Measurements from ENCODE around the gene CD300LD.

GRCh38 chr17:74625661-74626060 lies 33.6 kb upstream of the CD300LD start:
- TF ChIP-seq, protein P1, sequence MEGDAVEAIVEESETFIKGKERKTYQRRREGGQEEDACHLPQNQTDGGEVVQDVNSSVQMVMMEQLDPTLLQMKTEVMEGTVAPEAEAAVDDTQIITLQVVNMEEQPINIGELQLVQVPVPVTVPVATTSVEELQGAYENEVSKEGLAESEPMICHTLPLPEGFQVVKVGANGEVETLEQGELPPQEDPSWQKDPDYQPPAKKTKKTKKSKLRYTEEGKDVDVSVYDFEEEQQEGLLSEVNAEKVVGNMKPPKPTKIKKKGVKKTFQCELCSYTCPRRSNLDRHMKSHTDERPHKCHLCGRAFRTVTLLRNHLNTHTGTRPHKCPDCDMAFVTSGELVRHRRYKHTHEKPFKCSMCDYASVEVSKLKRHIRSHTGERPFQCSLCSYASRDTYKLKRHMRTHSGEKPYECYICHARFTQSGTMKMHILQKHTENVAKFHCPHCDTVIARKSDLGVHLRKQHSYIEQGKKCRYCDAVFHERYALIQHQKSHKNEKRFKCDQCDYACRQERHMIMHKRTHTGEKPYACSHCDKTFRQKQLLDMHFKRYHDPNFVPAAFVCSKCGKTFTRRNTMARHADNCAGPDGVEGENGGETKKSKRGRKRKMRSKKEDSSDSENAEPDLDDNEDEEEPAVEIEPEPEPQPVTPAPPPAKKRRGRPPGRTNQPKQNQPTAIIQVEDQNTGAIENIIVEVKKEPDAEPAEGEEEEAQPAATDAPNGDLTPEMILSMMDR (IDR thresholded peaks at IDR 0.05; ENCODE audit: poor library complexity, severe bottlenecking), result no peak
- no peak for TF ChIP-seq EZH2 (IDR thresholded peaks at IDR 0.05; ENCODE audit: borderline replicate concordance, insufficient read depth, low read length, poor library complexity, severe bottlenecking)
